ENCODE results near the gene TMOD4. TPM values are rescaled to one million over a fixed set of nuclear protein-coding genes. Genes with fewer than 3 reads are reported as not detected.
"Not testable (repeated sequence)": the region's sequence is repeated elsewhere in the genome, so short reads cannot be mapped to it uniquely, and the experiment has no call there.

TMOD4 gene
- total RNA-seq, 2 donors from 2014 or later, result 3.0 TPM; not detected in 1

DNA sequence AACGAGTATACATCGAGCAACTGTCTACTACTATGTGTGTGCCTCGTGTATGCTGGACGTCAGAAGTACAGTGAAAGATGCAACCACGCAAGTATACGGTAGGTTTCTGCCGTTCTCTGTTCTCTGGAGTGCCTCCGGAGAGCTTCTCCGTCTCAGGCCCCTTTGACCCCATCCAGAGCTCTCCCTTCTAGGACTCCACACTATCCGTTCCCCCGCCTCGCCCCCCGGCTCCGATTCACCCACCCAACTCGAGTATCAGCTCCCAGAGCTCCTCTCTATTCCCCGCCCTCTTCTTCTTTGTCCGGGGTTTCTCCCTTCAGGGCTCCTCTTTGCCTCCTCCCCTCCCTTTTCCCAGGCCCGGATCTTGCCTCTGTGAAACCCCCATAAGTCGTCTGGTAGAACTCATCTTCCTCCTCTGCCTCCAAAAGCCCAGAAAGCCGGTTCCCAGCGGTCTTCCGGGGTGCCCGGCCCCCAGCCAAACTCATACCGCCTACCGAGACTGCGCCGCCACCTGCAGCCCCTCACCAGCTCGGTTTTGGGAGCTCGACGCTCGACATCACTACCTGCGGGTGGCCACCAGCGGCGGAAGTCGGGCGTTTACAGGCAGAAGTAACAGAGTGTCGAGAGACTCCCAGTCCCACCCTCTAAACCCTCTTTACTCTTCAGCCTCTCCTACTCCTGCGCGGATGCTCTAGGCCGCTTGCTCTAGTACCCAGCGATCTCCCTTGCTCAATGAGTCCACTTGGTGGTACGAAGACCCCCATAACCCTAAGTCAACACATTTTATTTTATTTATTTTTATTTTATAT is 14.1 kb upstream of the TMOD4 start, which contains the start of gene VPS72:
TSS of gene VPS72 (minus strand) at position 561 of the 809 bp plus-strand sequence. CDS start at position 485, 76 bp downstream.
- Histone ChIP-seq H3K36me3 (replicated peaks in 1 of 2; ENCODE audit: insufficient read depth in 1 of 2, low read depth in 2 of 2) (peaks cover 0 to 4% of the 10 kb centered on the region in 2 donors), H3K27me3 (no peaks in the 10 kb centered on the region), H3K9me3 (no peaks in the 10 kb centered on the region), H3K4me3 (peak within 1 kb of the TSS; percentile 67 to 78), H3K27ac (peak within 1 kb of the TSS; percentile 33 to 82 (median 70)), H3K4me1 (peaks cover 18% of the 10 kb centered on the region)
- peak; percentile 80 to 90 (median 88) for DNase-seq
- intact Hi-C loops (cut with DNase I), result no loop called here
- ATAC-seq, result peak; percentile 99
- WGBS, 2 donors, result 1% methylated on average over 28 to 42 of the region's 42 CpGs
- TF ChIP-seq CTCF (IDR thresholded peaks at IDR 0.05), result peak in 4 of 7 experiments; percentile 35 to 47 (median 42)
- peak in 2 of 3 donors; percentile 66 to 70 for TF ChIP-seq POLR2A (IDR thresholded peaks at IDR 0.05)

DNA sequence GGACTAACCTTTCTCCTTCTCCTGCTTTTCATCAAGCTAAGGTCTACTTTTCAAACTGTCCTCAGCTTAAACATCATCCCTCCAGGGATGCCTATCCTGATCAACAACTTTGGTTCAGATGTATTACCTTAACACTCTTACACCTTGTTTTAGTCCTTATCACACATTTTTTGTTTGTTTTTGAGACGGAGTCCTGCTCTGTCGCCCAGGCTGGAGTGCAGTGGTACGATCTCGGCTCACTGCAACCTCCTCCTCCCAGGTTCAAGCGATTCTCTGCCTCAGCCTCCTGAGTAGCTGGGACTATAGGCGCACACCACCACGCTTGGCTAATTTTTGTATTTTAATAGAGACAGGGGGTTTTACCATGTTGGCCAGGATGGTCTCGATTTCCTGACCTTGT is 12.9 kb upstream of the TMOD4 start:
- H3K27ac ChIP-seq; H3K4me3 ChIP-seq; ATAC-seq; DNase-seq; intact Hi-C loops (cut with DNase I); H3K9me3 ChIP-seq; H3K27me3 ChIP-seq: not testable (repeated sequence)
- 34 to 43% methylated on average over 5 to 8 of the region's 8 CpGs for WGBS, 2 donors
- Histone ChIP-seq H3K36me3 (replicated peaks in 1 of 2; ENCODE audit: insufficient read depth in 1 of 2, low read depth in 2 of 2) (peaks cover 6 to 13% of the 10 kb centered on the region in 2 donors), H3K4me1 (peaks cover 18% of the 10 kb centered on the region)

DNA sequence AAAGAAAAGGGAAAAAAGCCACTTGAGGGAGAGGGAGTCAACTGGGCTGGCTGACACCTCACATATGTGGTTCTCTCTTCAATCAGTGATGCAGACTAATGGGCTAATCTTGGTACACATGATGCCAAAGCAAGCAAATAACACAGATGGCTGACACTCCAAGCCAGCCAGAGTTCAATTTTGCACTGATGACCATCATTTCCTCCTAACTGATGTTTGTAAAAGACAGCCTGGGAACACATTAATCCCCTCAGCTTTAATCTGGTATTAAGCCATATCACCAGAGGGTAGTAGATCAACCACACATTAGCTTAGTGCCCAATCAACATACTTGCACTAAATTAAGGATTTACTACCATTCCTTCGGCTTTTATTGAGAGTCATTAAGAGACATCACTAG is 11.4 kb upstream of the TMOD4 start:
- peaks cover 18% of the 10 kb centered on the region for H3K4me1 ChIP-seq
- DNase-seq, result peak in 1 of 4 donors; percentile 9
- H3K9me3 ChIP-seq, result no peaks in the 10 kb centered on the region
- H3K27me3 ChIP-seq, result no peaks in the 10 kb centered on the region
- no peak overlapping the region for H3K4me3 ChIP-seq
- WGBS, 2 donors, result 68 to 88% methylated on average over 1 of the region's 1 CpG
- TF ChIP-seq CTCF (IDR thresholded peaks at IDR 0.05), result no peak
- no peak for TF ChIP-seq POLR2A (IDR thresholded peaks at IDR 0.05)
- H3K36me3 ChIP-seq (replicated peaks in 1 of 2; ENCODE audit: insufficient read depth in 1 of 2, low read depth in 2 of 2), result peaks cover 9 to 26% of the 10 kb centered on the region in 2 donors
- no peak overlapping the region for H3K27ac ChIP-seq
- ATAC-seq, result no peak
- intact Hi-C loops (cut with DNase I), result no loop called here

- H3K27ac ChIP-seq, result no peak overlapping the region
- intact Hi-C loops (cut with DNase I), result no loop called here
- DNase-seq (no peak), ATAC-seq (no peak)
- peaks cover 12% of the 10 kb centered on the region for H3K4me1 ChIP-seq
- WGBS, 2 donors, result 86 to 92% methylated on average over 10 of the region's 10 CpGs
- H3K27me3 ChIP-seq, result no peaks in the 10 kb centered on the region
- no peaks in the 10 kb centered on the region for H3K9me3 ChIP-seq
- H3K36me3 ChIP-seq (replicated peaks in 1 of 2; ENCODE audit: insufficient read depth in 1 of 2, low read depth in 2 of 2), result peaks cover 9 to 38% of the 10 kb centered on the region in 2 donors
- TF ChIP-seq POLR2A (IDR thresholded peaks at IDR 0.05), result no peak
- no peak for TF ChIP-seq CTCF (IDR thresholded peaks at IDR 0.05)
- H3K4me3 ChIP-seq, result no peak overlapping the region
These were observed 8.4 kb upstream of the TMOD4 start for GRCh38 chr1:151184211-151184610.

GRCh38 chr1:151176514-151177045 is 799 bp upstream of the TMOD4 start:
- H3K36me3 ChIP-seq (replicated peaks in 1 of 2; ENCODE audit: insufficient read depth in 1 of 2, low read depth in 2 of 2), result peaks cover 0 to 24% of the 10 kb centered on the region in 2 donors
- no peaks in the 10 kb centered on the region for H3K9me3 ChIP-seq
- H3K4me1 ChIP-seq, result no peaks in the 10 kb centered on the region
- no peak for ATAC-seq
- DNase-seq, result no peak
- no peak overlapping the region for H3K27ac ChIP-seq
- 93 to 97% methylated on average over 16 to 17 of the region's 17 CpGs for WGBS, 2 donors
- TF ChIP-seq POLR2A (IDR thresholded peaks at IDR 0.05) (no peak), CTCF (IDR thresholded peaks at IDR 0.05) (no peak)
- H3K4me3 ChIP-seq, result no peak overlapping the region
- no peaks in the 10 kb centered on the region for H3K27me3 ChIP-seq
- intact Hi-C loops (cut with DNase I), result no loop called here

All from body of pancreas (tissue), 4 donors.